Measurements from ENCODE around the gene ZNF79. TPM values are rescaled to one million over a fixed set of nuclear protein-coding genes. Genes with fewer than 3 reads are reported as not detected.
A peak's percentile ranks its signal among the peaks of the same experiment; 100 is the strongest.

Gene ZNF79
- total RNA-seq, 2 donors from 2014 or later, result 7.3 to 12.2 TPM

GRCh38 chr9:127488946-127489345 lies 64.8 kb downstream of the ZNF79 start:
- no peak for ATAC-seq (ENCODE audit: insufficient number of reproducible peaks, low FRiP score, low read depth)
- no peak for DNase-seq (ENCODE audit: low spot score)
- H3K27ac ChIP-seq, result no peak overlapping the region
- H3K9me3 ChIP-seq, result no peaks in the 10 kb centered on the region
- H3K36me3 ChIP-seq, result peaks cover 65% of the 10 kb centered on the region
- no peaks in the 10 kb centered on the region for H3K27me3 ChIP-seq (replicated peaks; ENCODE audit: insufficient read depth)
- H3K4me1 ChIP-seq (ENCODE audit: control insufficient read depth in 1 of 2, low read depth in 2 of 2), result no peaks in the 10 kb centered on the region
- H3K4me3 ChIP-seq, result no peak overlapping the region
- no peak for TF ChIP-seq CTCF (IDR thresholded peaks at IDR 0.05)

GRCh38 chr9:127489471-127490115 lies 65.4 kb downstream of the ZNF79 start:
- peaks cover 0 to 4% of the 10 kb centered on the region in 2 donors for H3K4me1 ChIP-seq (ENCODE audit: control insufficient read depth in 1 of 2, low read depth in 2 of 2)
- no peak for TF ChIP-seq CTCF (IDR thresholded peaks at IDR 0.05)
- no peaks in the 10 kb centered on the region for H3K27me3 ChIP-seq (replicated peaks; ENCODE audit: insufficient read depth)
- H3K4me3 ChIP-seq, result no peak overlapping the region
- ATAC-seq (ENCODE audit: insufficient number of reproducible peaks, low FRiP score, low read depth), result no peak
- DNase-seq (ENCODE audit: low spot score), result no peak
- no peaks in the 10 kb centered on the region for H3K9me3 ChIP-seq
- H3K36me3 ChIP-seq, result peaks cover 66% of the 10 kb centered on the region
- peak overlapping the region in 1 of 2 donors; percentile 5 for H3K27ac ChIP-seq

- DNase-seq (ENCODE audit: low spot score), result no peak
- no peak overlapping the region for H3K4me3 ChIP-seq
- TF ChIP-seq CTCF (IDR thresholded peaks at IDR 0.05), result no peak
- H3K27ac ChIP-seq, result no peak overlapping the region
- no peak for ATAC-seq (ENCODE audit: insufficient number of reproducible peaks, low FRiP score, low read depth)
- peaks cover 63% of the 10 kb centered on the region for H3K36me3 ChIP-seq
- no peaks in the 10 kb centered on the region for H3K9me3 ChIP-seq
- H3K4me1 ChIP-seq (ENCODE audit: control insufficient read depth in 1 of 2, low read depth in 2 of 2), result peaks cover 3 to 14% of the 10 kb centered on the region in 2 donors
- H3K27me3 ChIP-seq (replicated peaks; ENCODE audit: insufficient read depth), result no peaks in the 10 kb centered on the region
Observed at GRCh38 chr9:127490535-127491230, 66.5 kb downstream of the ZNF79 start.

GRCh38 chr9:127491516-127491915 lies 67.3 kb downstream of the ZNF79 start:
- Histone ChIP-seq H3K36me3 (peaks cover 60% of the 10 kb centered on the region), H3K4me3 (no peak overlapping the region), H3K4me1 (ENCODE audit: control insufficient read depth in 1 of 2, low read depth in 2 of 2) (peaks cover 6 to 21% of the 10 kb centered on the region in 2 donors), H3K9me3 (no peaks in the 10 kb centered on the region), H3K27me3 (replicated peaks; ENCODE audit: insufficient read depth) (no peaks in the 10 kb centered on the region), H3K27ac (no peak overlapping the region)
- ATAC-seq (ENCODE audit: insufficient number of reproducible peaks, low FRiP score, low read depth), result no peak
- no peak for TF ChIP-seq CTCF (IDR thresholded peaks at IDR 0.05)
- DNase-seq (ENCODE audit: low spot score), result no peak

GRCh38 chr9:127492616-127493015 lies 68.4 kb downstream of the ZNF79 start:
- Histone ChIP-seq H3K4me3 (no peak overlapping the region), H3K36me3 (peaks cover 60% of the 10 kb centered on the region)

More at GRCh38 chr9:127492616-127493015, 68.4 kb downstream of the ZNF79 start:
- H3K4me1 ChIP-seq (ENCODE audit: control insufficient read depth in 1 of 2, low read depth in 2 of 2), result peaks cover 6 to 21% of the 10 kb centered on the region in 2 donors
- TF ChIP-seq CTCF (IDR thresholded peaks at IDR 0.05), result no peak
- no peak for ATAC-seq (ENCODE audit: insufficient number of reproducible peaks, low FRiP score, low read depth)
- no peaks in the 10 kb centered on the region for H3K9me3 ChIP-seq
- H3K27me3 ChIP-seq (replicated peaks; ENCODE audit: insufficient read depth), result no peaks in the 10 kb centered on the region
- H3K27ac ChIP-seq, result no peak overlapping the region
- DNase-seq (ENCODE audit: low spot score), result no peak
